ENCODE data around the gene NFS1. TPM values are rescaled to one million over a fixed set of nuclear protein-coding genes. Genes with fewer than 3 reads are reported as not detected.

Gene NFS1
- total and polyA plus RNA-seq, 2 experiments from 2014 or later = 31.5 to 35.8 TPM

GRCh38 chr20:35627121-35627520 is 72.0 kb downstream of the NFS1 start:
- DNase-seq = no peak
- peaks cover 28% of the 10 kb centered on the region; the same call in 1 of the 2 replicates for H3K36me3 ChIP-seq (ENCODE audit: low read depth)
- no peaks in the 10 kb centered on the region for H3K9me3 ChIP-seq (ENCODE audit: low read depth)
- TF ChIP-seq EZH2 (IDR thresholded peaks at IDR 0.05; ENCODE audit: insufficient read depth, poor library complexity, severe bottlenecking) = no peak
- no peak for TF ChIP-seq EZH2phosphoT487 (IDR thresholded peaks at IDR 0.05; ENCODE audit: insufficient read depth, low read depth)
- peaks cover 1% of the 10 kb centered on the region for H3K79me2 ChIP-seq (ENCODE audit: insufficient read depth)
- H2AFZ ChIP-seq = no peak overlapping the region
- no peaks in the 10 kb centered on the region for H3K27me3 ChIP-seq (replicated peaks; ENCODE audit: insufficient read depth)
- 95 to 96% methylated on average over 7 to 8 of the region's 8 CpGs for WGBS, 2 experiments (ENCODE audit: low coverage in 1 of 2, low lambda C conversion rate in 2 of 2, missing lambda C conversion rate in 2 of 2)
- H3K4me3 ChIP-seq = no peak overlapping the region
- H3F3A ChIP-seq (ENCODE audit: insufficient read depth) = peaks cover 11% of the 10 kb centered on the region
- no peaks in the 10 kb centered on the region for H3K9me2 ChIP-seq (ENCODE audit: insufficient read depth)
- H3K27ac ChIP-seq = no peak overlapping the region
- no peaks in the 10 kb centered on the region for H4K20me1 ChIP-seq (ENCODE audit: insufficient read depth)
- H3K4me2 ChIP-seq (ENCODE audit: unreplicated experiment) = no peak overlapping the region
- in situ Hi-C loops (cut with MboI) = no loop called here
- no peak overlapping the region for H3K9ac ChIP-seq
- H3K4me1 ChIP-seq (ENCODE audit: insufficient read depth) = no peaks in the 10 kb centered on the region

GRCh38 chr20:35626386-35627001 is 72.7 kb downstream of the NFS1 start:
- Histone ChIP-seq H3F3A (ENCODE audit: insufficient read depth) (peaks cover 17% of the 10 kb centered on the region), H2AFZ (no peak overlapping the region), H3K4me3 (no peak overlapping the region), H3K4me2 (ENCODE audit: unreplicated experiment) (no peak overlapping the region), H4K20me1 (ENCODE audit: insufficient read depth) (no peaks in the 10 kb centered on the region), H3K9me3 (ENCODE audit: low read depth) (no peaks in the 10 kb centered on the region), H3K79me2 (ENCODE audit: insufficient read depth) (no peaks in the 10 kb centered on the region; the same call in 1 of the 2 replicates), H3K4me1 (ENCODE audit: insufficient read depth) (no peaks in the 10 kb centered on the region), H3K36me3 (ENCODE audit: low read depth) (peaks cover 28% of the 10 kb centered on the region; the same call in 1 of the 2 replicates), H3K27me3 (replicated peaks; ENCODE audit: insufficient read depth) (no peaks in the 10 kb centered on the region), H3K9me2 (ENCODE audit: insufficient read depth) (no peaks in the 10 kb centered on the region), H3K27ac (no peak overlapping the region), H3K9ac (no peak overlapping the region)
- 93 to 96% methylated on average over 13 of the region's 13 CpGs for WGBS, 2 experiments (ENCODE audit: low coverage in 1 of 2, low lambda C conversion rate in 2 of 2, missing lambda C conversion rate in 2 of 2)
- TF ChIP-seq EZH2phosphoT487 (IDR thresholded peaks at IDR 0.05; ENCODE audit: insufficient read depth, low read depth) (no peak), EZH2 (IDR thresholded peaks at IDR 0.05; ENCODE audit: insufficient read depth, poor library complexity, severe bottlenecking) (no peak)
- in situ Hi-C loops (cut with MboI) = no loop called here
- DNase-seq = no peak

DNA sequence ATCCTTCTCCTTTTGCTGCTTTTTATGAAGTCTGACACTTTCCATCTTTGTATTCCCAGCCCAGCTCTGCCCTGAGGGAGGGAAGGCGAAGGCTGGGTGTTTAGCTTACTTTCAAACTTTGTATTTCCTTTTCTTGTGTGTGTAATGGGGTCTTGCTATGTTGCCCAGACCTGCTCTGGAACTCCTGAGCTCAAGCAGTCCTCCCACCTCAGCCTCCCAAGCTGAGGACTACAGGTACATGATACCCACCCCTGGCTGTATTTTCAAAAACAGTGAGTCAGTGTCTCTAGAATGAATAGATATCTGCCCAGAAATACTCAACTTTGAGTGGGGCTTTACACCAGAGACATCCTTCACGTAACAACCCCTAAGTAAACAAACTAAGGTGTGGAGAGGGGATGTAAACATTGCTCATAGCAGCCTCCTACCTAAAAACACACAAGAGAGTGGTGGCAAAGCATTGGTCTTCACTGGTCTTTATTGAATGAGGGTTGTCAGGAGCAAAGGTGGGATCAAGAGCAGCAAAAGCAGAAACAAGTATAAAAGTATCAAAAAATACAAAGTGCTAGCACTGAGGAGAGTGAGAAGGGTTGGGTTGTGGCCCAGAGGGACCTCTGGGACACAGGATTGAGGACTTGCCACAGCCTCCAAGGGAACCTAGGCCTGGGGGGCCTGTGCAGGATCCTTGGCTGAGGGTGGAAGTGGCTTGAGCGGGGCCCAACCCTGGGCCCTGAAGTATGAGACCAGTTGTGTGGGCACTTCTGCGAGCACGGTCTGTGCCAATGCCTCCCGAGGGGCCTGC is 73.4 kb downstream of the NFS1 start:
- Histone ChIP-seq H3K79me2 (ENCODE audit: insufficient read depth) (no peaks in the 10 kb centered on the region), H2AFZ (no peak overlapping the region), H3K9me2 (ENCODE audit: insufficient read depth) (no peaks in the 10 kb centered on the region), H3K4me3 (no peak overlapping the region), H3K27me3 (replicated peaks; ENCODE audit: insufficient read depth) (no peaks in the 10 kb centered on the region), H3K4me1 (ENCODE audit: insufficient read depth) (no peaks in the 10 kb centered on the region), H3K9me3 (ENCODE audit: low read depth) (no peaks in the 10 kb centered on the region), H4K20me1 (ENCODE audit: insufficient read depth) (no peaks in the 10 kb centered on the region), H3F3A (ENCODE audit: insufficient read depth) (peaks cover 20% of the 10 kb centered on the region), H3K4me2 (ENCODE audit: unreplicated experiment) (no peak overlapping the region), H3K27ac (no peak overlapping the region), H3K9ac (no peak overlapping the region), H3K36me3 (ENCODE audit: low read depth) (peaks cover 28% of the 10 kb centered on the region; the same call in 1 of the 2 replicates)
- no peak for DNase-seq
- 98% methylated on average over 5 to 6 of the region's 6 CpGs for WGBS, 2 experiments (ENCODE audit: low coverage in 1 of 2, low lambda C conversion rate in 2 of 2, missing lambda C conversion rate in 2 of 2)
- in situ Hi-C loops (cut with MboI) = no loop called here
- no peak for TF ChIP-seq EZH2 (IDR thresholded peaks at IDR 0.05; ENCODE audit: insufficient read depth, poor library complexity, severe bottlenecking)

DNA sequence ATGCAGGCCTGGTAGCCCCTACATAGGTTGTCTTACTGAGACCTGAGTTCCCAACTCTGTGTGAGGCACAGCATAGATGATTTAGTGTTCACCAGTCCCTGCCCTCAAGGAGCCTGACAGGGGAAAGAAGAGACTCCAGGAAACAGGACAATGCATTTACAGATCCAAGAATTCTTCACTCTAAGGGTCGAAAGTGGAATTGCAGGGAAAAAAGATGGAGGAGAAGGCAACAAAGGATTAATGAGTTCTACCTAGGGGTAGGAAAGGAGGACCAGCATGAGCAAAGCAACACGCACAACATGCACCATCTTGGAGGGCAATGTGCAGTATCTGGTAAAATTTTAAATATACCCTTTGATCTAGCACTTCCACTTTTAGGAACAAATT is 77.6 kb downstream of the NFS1 start:
- Histone ChIP-seq H3K79me2 (ENCODE audit: insufficient read depth) (no peaks in the 10 kb centered on the region), H4K20me1 (ENCODE audit: insufficient read depth) (no peaks in the 10 kb centered on the region), H3K27ac (no peak overlapping the region), H3K9me3 (ENCODE audit: low read depth) (no peaks in the 10 kb centered on the region), H3K9me2 (ENCODE audit: insufficient read depth) (no peaks in the 10 kb centered on the region), H3K9ac (no peak overlapping the region), H3K36me3 (ENCODE audit: low read depth) (peaks cover 10% of the 10 kb centered on the region; the same call in 1 of the 2 replicates), H3K4me3 (no peak overlapping the region), H2AFZ (no peak overlapping the region), H3K27me3 (replicated peaks; ENCODE audit: insufficient read depth) (no peaks in the 10 kb centered on the region), H3F3A (ENCODE audit: insufficient read depth) (peaks cover 29% of the 10 kb centered on the region), H3K4me2 (ENCODE audit: unreplicated experiment) (no peak overlapping the region), H3K4me1 (ENCODE audit: insufficient read depth) (peaks cover 10% of the 10 kb centered on the region)
- TF ChIP-seq EZH2 (IDR thresholded peaks at IDR 0.05; ENCODE audit: insufficient read depth, poor library complexity, severe bottlenecking) (no peak), EZH2phosphoT487 (IDR thresholded peaks at IDR 0.05; ENCODE audit: insufficient read depth, low read depth) (no peak)
- WGBS, 2 experiments (ENCODE audit: low coverage in 1 of 2, low lambda C conversion rate in 2 of 2, missing lambda C conversion rate in 2 of 2) = 96 to 97% methylated on average over 2 of the region's 2 CpGs
- in situ Hi-C loops (cut with MboI) = no loop called here
- no peak for DNase-seq

Data from GM23248 (cell line).